Activated CD8-positive, alpha-beta memory T cell treated with anti-CD3 and anti-CD28 coated beads for 1 hour (primary cell): ENCODE results near the gene HPS6.
"Not testable (repeated sequence)": the region's sequence is repeated elsewhere in the genome, so short reads cannot be mapped to it uniquely, and the experiment has no call there.

Experiments used
- DNase-seq, 2 donors: peaks; one replicate each; pipeline ENCODE4 v3.0.0-alpha.2; 2020; ENCODE audit warnings: low read depth in 1 of 2; ENCODE audit errors: extremely low read depth in 1 of 2

Gene HPS6

DNA sequence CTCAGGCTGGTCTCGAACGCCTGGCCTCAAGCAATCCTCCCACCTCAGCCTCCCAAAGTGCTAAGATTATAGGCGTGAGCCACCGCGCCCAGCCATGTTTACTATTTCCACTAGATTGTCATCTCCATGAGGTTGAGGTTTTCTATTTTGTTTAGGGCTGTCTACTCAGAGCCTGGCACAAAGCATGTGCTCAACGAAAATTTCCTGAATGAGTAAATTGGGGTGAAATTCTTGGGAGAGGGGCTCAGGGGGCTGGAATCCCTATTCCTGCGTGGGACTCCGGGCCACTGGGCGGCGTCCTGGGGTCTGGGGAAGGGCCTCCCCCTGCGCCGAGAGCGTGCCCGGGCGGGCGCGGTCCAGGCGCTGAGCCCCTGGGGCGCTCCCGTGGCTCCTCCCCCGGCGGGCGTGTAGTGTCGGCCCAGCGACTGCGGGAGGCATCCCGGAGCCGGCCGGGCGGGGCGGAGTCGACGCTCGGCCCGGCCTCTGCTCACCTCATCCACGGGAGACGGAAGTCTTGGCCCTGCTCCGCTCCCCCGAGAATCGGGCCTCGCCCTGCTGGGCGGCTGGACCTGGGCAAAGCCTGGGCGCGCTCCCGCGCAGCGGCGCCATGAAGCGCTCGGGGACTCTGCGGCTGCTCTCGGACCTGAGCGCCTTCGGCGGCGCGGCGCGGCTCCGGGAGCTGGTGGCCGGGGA lies at the start of gene HPS6:
TSS of gene HPS6 (plus strand) at position 482 of the 693 bp plus-strand sequence. CDS start at position 608, 126 bp downstream.
- DNase-seq = peak; percentile 63 to 80

DNA sequence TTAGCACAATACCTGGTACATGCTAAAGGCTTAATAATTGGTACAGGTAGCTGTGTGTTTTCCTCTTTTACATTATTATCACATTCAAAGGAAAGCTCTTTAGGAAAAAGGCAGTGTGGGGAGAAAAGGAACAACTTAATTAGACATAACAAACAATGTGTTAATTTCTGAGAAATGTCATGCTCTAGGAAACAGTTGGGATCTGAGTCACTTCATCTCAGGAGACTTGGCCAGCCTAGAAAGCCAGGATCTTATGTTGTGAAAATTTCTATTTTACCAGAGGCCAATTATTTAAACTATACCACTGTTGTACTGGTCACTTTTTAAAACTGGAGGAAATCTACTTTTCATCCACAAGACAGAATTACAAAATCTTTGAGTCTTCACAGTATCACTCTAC lies 48.7 kb upstream of the HPS6 start:
- DNase-seq = no peak

DNA sequence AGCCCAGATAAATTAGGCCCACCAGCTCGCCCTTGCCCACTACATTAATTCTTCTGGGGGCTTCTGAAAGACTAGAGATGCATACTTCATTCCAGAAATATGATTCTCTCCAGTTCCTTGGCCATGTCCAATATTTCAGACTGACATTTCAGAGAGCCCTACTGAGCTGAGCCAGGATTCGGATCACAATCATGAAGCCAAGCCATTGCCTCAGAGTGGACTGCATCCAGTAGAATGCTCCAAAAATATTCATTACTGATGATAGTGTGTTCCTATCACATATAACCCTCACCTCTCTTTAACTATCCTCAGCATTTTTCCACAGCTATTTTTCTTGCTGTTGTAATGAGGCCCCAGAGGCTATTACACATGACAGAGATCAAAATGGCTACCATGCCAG lies 47.9 kb upstream of the HPS6 start:
- DNase-seq = no peak

DNA sequence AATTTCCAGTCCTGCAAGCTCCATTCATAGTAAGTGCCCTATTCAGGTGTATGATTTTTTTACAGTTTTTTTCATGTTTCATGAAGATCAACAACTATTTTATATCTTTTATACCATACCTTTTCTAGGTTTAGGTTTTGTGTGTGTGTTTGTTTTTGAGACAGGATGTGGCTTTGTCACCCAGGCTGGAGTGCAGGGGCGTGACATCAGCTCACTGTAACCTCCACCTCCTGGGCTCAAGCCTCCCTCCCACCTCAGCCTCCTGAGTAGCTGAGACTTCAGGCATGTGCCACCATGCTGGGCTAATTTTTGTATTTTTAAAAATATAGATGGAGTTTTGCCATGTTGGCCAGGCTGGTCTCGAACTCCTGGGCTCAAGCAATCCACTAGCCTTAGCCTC lies 44.2 kb upstream of the HPS6 start:
- DNase-seq = no peak

DNA sequence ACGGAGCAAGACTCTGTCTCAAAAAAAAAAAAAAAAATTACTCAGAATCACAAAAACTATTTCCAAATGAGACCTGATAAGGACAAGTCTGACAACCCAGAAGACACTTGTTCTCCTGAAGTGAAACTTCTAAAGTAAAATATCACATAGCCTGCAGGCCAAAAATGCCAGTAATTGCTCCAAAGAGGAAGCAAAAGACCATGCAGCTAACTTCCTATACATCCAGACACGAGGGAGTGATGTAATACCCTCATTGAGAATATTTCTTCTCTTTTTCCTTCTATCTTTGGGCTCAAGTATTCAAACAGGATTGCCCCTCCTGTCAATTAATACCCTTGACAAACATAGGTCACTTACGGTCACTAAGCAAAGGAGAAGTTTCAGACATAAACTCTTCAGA lies 40.4 kb upstream of the HPS6 start:
- DNase-seq = no peak

DNA sequence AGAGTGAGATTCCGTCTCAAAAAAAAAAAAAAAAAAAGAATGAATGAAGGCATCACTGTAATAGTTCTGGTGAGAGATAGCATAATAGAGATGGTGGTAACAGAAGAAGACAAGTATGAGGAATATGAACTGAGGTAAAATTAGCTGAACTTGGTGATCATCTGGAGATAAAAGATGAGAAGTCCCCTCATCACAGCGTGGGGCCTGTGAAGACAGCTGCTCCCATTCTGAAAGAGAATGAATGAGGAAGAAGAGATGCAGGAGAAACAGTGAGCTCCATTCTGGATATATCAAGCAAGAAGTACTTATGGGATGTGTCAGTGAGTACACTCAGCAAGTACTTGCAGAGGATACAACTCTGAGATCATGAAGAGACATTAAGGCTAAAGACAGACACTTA lies 37.9 kb upstream of the HPS6 start:
- no peak for DNase-seq

DNA sequence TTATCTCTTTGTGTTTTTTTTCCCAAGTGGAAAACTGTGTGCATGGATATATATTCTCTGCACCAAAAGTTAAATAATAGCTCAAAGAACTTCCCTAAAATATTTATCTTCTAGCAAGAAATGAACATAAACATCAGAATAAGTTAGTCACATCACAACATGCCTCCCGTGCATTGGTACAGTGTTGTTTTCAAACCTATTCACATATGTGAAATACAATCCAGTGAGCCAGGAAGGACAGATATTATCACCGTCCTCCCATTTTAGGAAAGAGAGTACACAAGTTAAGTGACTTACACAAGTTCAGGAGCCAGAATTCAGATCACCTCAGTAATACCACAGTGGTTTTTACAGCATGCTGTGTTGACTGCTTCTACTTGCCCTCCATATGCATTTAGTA lies 31.4 kb upstream of the HPS6 start:
- no peak for DNase-seq

DNA sequence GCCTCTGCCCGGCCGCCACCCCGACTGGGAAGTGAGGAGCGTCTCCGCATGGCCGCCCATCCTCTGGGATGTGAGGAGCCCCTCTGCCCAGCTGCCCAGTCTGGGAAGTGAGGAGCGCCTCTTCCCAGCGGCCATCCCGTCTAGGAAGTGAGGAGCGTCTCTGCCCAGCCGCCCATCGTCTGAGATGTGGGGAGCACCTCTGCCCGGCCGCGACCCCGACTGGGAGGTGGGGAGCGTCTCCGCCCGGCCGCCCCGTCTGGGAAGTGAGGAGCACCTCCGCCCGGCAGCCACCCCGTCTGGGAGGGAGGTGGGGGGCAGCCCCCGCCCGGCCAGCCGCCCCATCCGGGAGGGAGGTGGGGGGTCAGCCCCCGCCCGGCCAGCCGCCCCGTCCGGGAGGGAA lies 29.3 kb upstream of the HPS6 start:
- not testable (repeated sequence) for DNase-seq

DNA sequence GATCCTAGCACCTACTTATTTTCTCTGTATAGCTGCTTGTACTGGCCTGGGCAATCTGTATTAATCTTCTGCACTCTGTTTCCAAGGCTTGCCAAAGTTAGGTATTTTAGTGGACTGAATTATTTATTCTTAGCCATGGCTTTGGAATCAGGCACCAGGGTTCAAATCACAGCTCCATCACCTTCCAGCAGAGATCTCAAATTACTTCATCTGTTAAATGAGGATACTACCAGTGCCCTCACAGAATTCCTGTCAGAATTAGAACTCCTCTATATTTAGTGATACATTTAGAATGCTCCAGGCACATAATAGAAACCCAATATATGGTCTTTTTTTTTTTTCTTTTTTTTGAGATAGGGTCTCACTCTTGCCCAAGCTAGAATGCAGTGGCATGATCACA lies 26.7 kb upstream of the HPS6 start:
- no peak for DNase-seq

DNA sequence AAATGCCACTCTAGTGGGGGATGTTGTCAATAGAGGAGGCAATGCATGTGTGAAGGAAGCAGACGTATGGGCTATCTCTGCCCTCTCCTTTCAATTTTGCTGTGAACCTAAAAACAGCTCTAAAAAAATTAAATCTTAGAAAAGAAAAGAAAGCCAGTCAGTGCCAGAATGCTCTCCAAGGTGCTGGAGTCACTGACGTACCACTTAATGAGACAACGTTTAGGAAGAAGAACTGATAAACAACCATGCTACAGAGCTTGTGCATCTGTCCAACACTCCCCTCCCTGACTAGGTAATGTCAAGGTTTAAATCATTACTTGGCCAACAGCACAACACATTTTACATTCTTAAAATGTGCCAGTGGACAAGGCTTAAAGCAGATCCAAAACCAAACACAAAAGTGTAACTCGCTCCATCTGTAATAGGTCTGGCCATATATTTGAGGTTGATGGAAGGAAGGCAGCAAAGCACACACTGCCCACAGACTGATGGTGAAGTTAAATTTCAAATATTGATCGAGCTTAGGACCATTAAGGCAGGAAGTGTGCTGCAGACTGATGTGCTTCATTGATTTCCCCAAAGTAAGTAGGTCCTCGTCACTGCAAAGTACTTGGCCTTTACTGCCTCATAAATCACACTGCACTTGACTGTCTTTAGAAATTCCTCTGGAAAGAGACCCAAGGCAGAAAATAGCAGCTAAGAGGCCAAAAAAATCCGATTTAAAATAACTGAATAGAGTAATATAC lies 24.7 kb upstream of the HPS6 start:
- no peak for DNase-seq

DNA sequence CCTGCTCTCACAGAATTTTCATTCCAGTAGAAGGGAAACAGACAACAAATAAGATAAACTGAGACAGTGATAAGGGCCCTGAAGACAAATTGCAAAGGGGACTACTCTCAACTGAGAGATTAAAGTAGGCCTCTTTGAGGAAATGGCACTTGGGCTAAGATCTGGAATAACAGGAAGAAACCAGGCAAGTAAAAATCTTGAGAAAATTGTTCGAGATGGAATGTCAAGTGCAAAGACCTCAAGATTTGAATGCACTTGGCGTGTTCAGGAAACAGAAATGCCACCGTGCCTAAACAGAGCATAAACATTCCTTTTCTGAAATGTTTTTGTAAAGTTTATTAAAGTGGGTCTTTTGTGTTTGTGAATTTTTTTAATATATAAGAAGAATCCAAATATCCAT lies 19.9 kb upstream of the HPS6 start:
- DNase-seq = no peak

DNA sequence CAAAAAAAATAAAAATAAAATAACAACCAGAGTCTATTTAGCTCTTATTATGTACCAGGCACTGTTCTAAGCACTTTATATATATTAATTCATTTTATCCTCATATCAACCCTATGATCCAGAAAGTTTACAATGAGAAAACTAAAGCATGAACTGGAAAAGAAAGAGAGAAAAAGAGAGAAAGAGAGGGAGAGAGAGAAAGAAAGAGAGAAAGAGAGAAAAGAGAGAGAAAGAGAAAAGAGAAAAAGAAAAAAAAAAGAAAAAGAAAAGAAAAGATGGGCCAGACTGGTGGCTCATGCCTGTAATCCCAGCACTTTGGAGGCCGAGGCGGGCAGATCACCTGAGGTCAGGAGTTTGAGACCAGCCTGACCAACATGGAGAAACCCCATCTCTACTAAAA lies 19.1 kb upstream of the HPS6 start:
- no peak for DNase-seq

DNA sequence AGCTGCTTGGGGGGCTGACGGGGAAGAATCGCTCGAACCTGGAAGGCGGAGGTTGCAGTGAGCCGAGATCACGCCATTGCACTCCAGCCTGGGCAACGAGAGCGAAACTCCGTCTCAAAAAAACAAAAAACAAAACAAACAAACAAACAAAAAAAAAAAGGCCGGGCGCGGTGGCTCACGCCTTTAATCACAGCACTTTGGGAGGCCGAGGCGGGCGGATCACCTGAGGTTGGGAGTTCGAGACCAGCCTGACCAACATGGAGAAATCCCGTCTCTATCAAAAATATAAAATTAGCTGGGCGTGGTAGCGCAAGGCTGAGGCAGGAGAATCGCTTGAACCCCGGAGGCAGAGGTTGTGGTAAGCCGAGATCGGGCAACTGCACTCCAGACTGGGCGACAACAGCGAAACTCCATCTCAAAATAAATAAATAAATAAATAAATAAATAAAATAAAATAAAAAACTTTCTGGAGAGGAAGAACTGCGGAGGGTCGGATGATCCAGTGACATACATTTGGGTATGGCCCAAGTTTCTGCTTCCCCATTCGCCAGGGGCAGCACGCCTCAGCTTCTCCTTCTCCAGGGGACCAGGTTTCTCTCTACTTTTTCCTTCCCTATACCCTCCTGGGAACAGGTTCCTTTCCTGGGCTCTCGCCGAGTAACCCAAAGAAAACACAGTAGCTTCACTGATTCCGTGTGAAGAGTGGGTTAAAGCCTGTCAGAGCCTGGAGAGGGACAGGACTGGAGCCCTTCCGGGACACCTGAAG lies 10.1 kb upstream of the HPS6 start:
- DNase-seq = not testable (repeated sequence)

DNA sequence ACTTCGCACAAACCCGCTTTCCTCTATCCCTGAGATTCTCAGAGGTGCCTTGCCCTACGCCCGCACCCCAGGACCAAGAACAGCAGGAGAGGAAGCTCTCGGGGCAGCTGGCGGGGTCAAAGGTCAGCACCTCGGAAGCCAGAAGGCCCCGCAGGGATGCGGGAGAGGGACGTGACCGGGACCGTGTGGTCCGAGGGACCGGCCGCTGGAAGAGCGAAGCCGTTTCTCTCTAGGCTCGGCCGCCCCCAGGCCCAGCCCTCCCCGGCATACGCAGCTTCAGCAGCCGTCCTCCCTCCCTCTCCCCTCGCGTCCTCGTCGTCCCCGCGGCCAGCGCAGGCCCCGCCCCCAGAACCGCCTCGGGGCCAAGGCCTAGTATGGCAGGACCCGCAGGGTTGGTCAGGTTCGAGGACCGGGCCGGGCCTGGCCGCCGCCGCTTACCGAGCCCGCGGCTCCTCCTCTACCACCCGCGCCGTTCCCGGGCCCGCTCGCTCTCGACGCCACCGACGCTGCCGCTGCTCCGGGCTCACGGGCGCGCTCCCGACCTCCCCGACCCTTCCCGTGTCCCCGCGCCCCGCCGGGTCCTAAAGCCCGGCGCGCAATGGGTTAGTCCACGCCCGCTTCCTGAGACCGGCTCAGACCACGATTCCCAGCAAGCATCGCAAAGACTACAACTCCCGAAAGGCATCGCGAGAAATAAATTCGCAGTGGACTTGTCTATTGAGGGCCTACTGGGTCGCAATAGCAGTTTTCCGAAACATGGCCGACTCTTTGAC lies 9.3 kb upstream of the HPS6 start, which contains the start of gene ARMH3:
TSS of gene ARMH3 (minus strand) at position 527 of the 773 bp plus-strand sequence. CDS start 16,059 bp downstream, outside the sequence.
- DNase-seq = peak; percentile 73 to 76

DNA sequence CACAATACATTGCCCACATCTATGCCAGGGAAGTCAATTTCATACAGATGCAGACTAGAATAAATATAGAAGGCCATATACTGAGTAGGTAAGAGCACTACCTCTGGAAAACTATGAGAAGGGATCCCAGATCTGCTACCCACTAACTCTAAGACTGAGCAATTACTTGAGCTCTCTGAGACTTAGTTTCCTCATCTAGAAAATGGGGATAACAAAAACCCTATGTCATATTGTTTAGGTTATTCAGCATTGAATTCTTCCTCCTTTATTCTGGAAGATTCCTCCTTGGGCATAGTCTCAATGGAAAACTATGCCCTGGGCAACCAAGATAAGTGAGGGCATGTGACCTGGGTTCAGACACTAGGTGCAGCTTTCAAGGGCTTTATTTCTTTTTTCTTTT lies 5.2 kb upstream of the HPS6 start:
- no peak for DNase-seq

DNA sequence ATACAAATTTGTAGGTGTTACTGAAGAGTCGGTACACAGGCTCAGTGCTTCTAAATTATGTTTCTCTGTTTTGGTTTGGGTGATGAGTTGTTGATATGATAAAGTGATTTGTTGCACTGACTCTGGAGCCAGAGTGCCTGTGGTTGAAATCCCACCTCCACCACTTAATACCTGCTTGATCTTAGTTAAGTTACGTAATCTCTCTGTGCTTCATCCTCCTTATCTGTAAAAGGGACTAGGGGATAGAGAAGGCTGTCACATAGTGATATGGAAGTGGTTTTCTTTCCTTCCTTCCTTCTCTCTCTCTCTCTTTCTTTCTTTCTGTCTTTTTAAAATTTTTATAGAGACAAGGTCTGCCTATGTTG lies 664 bp upstream of the HPS6 start:
- DNase-seq = no peak

DNA sequence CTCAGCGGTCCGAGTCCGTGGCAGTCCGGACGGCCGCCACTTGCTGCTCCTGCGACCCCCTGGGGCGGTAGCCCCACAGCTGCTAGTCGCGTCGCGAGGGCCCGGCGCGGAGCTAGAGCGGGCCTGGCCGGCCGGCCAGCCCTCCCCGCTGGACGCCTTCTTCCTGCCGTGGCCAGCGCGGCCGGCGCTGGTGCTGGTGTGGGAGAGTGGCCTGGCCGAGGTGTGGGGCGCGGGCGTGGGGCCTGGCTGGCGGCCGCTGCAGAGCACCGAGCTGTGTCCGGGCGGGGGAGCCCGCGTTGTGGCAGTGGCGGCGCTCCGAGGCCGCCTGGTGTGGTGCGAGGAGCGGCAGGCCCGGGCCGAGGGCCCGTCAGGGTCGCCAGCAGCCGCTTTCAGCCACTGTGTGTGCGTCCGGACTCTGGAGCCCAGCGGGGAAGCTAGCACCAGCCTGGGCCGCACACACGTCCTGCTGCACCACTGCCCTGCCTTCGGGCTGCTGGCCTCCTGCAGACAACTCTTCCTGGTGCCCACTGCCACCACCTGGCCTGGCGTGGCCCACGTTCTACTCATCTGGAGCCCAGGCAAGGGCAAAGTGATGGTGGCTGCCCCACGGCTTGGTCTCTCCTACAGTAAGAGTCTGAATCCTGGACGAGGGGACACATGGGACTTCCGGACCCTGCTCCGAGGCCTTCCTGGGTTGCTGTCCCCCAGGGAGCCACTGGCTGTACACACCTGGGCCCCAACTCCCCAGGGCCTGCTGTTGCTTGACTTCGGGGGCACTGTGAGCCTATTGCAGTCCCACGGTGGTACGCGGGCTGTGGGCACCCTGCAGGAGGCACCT lies 631 bp downstream of the HPS6 start:
- DNase-seq = no peak

DNA sequence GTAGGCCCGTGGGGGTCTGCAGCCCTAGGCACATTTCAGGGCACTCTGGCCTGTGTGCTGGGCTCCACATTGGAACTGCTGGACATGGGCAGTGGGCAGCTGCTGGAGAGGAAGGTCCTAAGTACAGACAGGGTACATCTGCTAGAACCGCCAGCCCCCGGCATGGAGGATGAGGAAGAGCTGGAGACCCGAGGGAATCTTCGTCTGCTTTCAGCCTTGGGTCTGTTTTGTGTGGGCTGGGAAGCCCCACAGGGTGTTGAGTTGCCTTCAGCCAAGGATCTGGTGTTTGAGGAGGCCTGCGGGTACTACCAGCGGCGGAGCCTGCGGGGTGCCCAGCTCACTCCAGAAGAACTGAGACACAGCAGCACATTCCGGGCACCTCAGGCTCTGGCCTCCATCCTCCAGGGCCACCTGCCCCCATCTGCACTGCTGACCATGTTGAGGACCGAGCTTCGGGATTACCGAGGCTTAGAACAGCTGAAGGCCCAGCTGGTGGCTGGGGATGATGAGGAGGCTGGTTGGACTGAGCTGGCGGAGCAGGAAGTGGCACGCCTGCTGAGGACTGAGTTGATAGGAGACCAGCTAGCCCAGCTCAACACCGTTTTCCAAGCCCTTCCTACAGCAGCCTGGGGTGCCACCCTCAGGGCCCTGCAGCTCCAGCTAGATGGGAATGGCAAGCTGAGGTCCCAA lies 1.4 kb downstream of the HPS6 start:
- no peak for DNase-seq

DNA sequence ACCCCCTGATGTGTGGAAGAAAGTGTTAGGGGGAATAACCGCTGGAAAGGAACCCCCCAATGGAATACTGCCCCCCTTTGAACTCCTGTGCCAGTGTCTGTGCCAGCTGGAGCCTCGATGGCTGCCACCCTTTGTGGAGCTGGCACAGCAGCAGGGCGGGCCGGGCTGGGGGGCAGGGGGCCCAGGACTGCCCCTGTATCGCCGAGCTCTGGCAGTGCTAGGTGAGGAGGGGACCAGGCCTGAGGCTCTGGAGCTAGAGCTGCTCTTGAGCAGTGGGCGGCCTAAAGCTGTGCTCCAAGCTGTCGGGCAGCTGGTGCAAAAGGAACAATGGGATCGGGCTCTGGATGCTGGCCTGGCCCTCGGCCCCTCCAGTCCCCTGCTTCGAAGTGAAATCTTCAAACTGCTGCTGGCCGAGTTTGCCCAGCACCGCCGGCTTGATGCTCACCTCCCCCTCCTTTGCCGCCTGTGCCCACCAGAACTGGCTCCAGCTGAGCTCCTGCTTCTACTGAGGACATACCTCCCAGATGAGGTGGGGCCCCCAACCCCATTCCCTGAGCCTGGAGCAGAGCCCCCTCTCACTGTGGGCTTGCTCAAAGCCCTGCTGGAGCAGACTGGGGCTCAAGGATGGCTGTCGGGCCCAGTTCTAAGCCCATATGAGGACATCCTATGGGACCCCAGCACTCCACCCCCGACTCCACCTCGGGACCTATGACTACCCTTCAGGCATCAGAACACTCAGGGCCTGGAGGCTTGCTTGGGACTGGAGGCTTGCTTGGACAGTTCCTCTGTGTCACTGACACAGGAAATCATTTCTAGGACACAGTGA lies 2.2 kb downstream of the HPS6 start:
- DNase-seq = no peak
